PC-3 (cell line): ENCODE measurements around the gene TECTA. TPM values are rescaled to one million over a fixed set of nuclear protein-coding genes. Genes with fewer than 3 reads are reported as not detected.
A peak's percentile ranks its signal among the peaks of the same experiment; 100 is the strongest.

ENCODE experiments used
- ATAC-seq: fragments of 200-7000 bp; cut with Tn5 transposase; 2 replicates; pipeline ENCODE4 v1.9.1; 2020; ENCODE audit warnings: mild to moderate bottlenecking, moderate library complexity
- BruUV-seq: library from RNA; stranded (reverse); fragments of 400-500 nt; replicated peaks from 2 replicates; lab custom pipeline; 2021; lab: Mats Ljungman, UMichigan
- CTCF ChIA-PET: fragments of 300-600 bp; sonication (Branson Sonifier 250); formaldehyde crosslinking; loops from one replicate; lab custom pipeline; 2022; ENCODE audit warnings: antibody characterized with exemption; lab: Charles Lee
- POLR2A ChIA-PET: fragments of 300-600 bp; sonication (Branson Sonifier 250); formaldehyde crosslinking; loops from one replicate; lab custom pipeline; 2022; ENCODE audit warnings: antibody characterized with exemption; ENCODE audit not compliant: unreplicated experiment; lab: Charles Lee
- DNase-seq: peaks from one replicate; pipeline ENCODE4 v3.0.0-alpha.2; 2015
- H2AFZ ChIP-seq: fragments of 300-600 bp; sonication (generic); 2 replicates; pipeline ENCODE4 v1.6.0; 2016; ENCODE audit warnings: antibody characterized with exemption, low read length
- H3F3A ChIP-seq: fragments of 300-600 bp; sonication (generic); one replicate; pipeline ENCODE4 v1.6.0; 2017; ENCODE audit warnings: antibody characterized with exemption, low read length, control low read depth, mild to moderate bottlenecking; ENCODE audit not compliant: unreplicated experiment
- H3K27ac ChIP-seq: fragments of 300-600 bp; sonication (generic); 2 replicates; pipeline ENCODE4 v1.5.1; 2016; ENCODE audit warnings: mild to moderate bottlenecking, low read length
- H3K27me3 ChIP-seq: fragments of 300-600 bp; sonication (generic); 2 replicates; pipeline ENCODE4 v1.6.1; 2016; ENCODE audit warnings: low read length, mixed read lengths
- H3K36me3 ChIP-seq: fragments of 300-600 bp; sonication (generic); 2 replicates; pipeline ENCODE4 v1.6.1; 2016; ENCODE audit warnings: low read depth, mixed run types, low read length, mixed read lengths
- H3K4me1 ChIP-seq: fragments of 300-600 bp; sonication (generic); 2 replicates; pipeline ENCODE4 v1.5.1; 2016; ENCODE audit warnings: low read length; ENCODE audit not compliant: insufficient read depth
- H3K4me2 ChIP-seq: fragments of 300-600 bp; sonication (generic); 2 replicates; pipeline ENCODE4 v1.6.0; 2016; ENCODE audit warnings: low read length
- H3K4me3 ChIP-seq: fragments of 300-600 bp; sonication (generic); 2 replicates; pipeline ENCODE4 v1.5.1; 2016; ENCODE audit warnings: mild to moderate bottlenecking, low read length, mixed read lengths
- H3K79me2 ChIP-seq: fragments of 300-600 bp; sonication (generic); 2 replicates; pipeline ENCODE4 v1.6.1; 2017; ENCODE audit warnings: low read length, mixed read lengths
- H3K9ac ChIP-seq: fragments of 300-600 bp; sonication (generic); 2 replicates; pipeline ENCODE4 v1.6.0; 2016; ENCODE audit warnings: mild to moderate bottlenecking, low read length
- H3K9me2 ChIP-seq: fragments of 300-600 bp; sonication (generic); replicated peaks from 2 replicates; pipeline ENCODE4 v1.6.1; 2016; ENCODE audit warnings: mixed run types, low read length, mixed read lengths
- H3K9me3 ChIP-seq: fragments of 300-600 bp; sonication (generic); 2 replicates; pipeline ENCODE4 v1.6.1; 2016; ENCODE audit warnings: low read length, mixed read lengths
- H4K20me1 ChIP-seq: fragments of 300-600 bp; sonication (generic); 2 replicates; pipeline ENCODE4 v1.6.1; 2016; ENCODE audit warnings: low read length, mixed read lengths
- EZH2 ChIP-seq: fragments of 300-600 bp; sonication (generic); IDR thresholded peaks from one replicate; pipeline ENCODE4 v1.6.1; 2017; ENCODE audit warnings: antibody characterized with exemption, mild to moderate bottlenecking, low read length; ENCODE audit not compliant: unreplicated experiment
- EZH2phosphoT487 ChIP-seq: fragments of 300-600 bp; sonication (generic); IDR thresholded peaks from 2 replicates; pipeline ENCODE4 v1.6.1; 2018; ENCODE audit warnings: mild to moderate bottlenecking, antibody characterized with exemption, low read length, borderline replicate concordance
- intact Hi-C: fragments of 100-400 bp; cut with micrococcal nuclease; formaldehyde crosslinking; loops from 2 replicates; pipeline ENCODE4 v1.9.0; 2023
- total RNA-seq: library from RNA; depleted of rRNA; stranded (reverse); fragments of >200 nt; gene quantifications from 2 replicates; pipeline ENCODE4 v1.2.3, GENCODE V29; 2014
- TF ChIP-seq, protein P1 (sequence below): fragments of 300-600 bp; sonication (generic); conservative IDR thresholded peaks from 2 replicates; pipeline ENCODE4 v1.5.1; 2017; ENCODE audit warnings: antibody characterized with exemption, low read depth, mild to moderate bottlenecking, low read length

Gene TECTA
- total RNA-seq, 1 experiment from 2014 or later: 0.11 TPM

DNA sequence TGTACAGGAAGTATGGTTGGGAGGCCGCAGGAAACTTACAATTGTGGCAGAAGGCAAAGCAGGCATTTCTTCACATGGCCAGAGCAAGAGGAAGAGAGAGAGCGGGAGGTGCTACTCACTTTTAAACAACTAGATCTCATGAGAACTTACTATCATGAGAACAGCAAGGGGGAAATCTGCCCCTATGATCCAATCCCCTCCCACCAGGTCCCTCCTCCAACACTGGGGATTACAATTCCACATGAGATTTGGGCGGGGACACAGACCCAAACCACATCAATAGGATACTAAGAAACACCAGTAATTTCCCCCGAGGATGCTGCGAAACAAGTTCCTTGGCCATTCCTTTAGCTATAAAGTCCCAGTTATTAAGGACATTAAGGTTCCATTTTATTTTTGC is 97.4 kb downstream of the TECTA start:
- ATAC-seq (no peak), DNase-seq (no peak)
- H3K79me2 ChIP-seq: no peaks in the 10 kb centered on the region
- H3K9me2 ChIP-seq: no peaks in the 10 kb centered on the region
- CTCF ChIA-PET: no interaction called here
- H2AFZ ChIP-seq: no peak overlapping the region
- no peaks in the 10 kb centered on the region for H3K36me3 ChIP-seq
- no peak overlapping the region for H3K9ac ChIP-seq
- no TSS peak for BruUV-seq
- peaks cover 17% of the 10 kb centered on the region for H3K27me3 ChIP-seq
- H3K4me1 ChIP-seq: peaks cover 6% of the 10 kb centered on the region; the same call in 1 of the 2 replicates
- TF ChIP-seq EZH2phosphoT487 (no peak), EZH2 (no peak)
- TF ChIP-seq, protein P1, sequence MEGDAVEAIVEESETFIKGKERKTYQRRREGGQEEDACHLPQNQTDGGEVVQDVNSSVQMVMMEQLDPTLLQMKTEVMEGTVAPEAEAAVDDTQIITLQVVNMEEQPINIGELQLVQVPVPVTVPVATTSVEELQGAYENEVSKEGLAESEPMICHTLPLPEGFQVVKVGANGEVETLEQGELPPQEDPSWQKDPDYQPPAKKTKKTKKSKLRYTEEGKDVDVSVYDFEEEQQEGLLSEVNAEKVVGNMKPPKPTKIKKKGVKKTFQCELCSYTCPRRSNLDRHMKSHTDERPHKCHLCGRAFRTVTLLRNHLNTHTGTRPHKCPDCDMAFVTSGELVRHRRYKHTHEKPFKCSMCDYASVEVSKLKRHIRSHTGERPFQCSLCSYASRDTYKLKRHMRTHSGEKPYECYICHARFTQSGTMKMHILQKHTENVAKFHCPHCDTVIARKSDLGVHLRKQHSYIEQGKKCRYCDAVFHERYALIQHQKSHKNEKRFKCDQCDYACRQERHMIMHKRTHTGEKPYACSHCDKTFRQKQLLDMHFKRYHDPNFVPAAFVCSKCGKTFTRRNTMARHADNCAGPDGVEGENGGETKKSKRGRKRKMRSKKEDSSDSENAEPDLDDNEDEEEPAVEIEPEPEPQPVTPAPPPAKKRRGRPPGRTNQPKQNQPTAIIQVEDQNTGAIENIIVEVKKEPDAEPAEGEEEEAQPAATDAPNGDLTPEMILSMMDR: no peak
- H4K20me1 ChIP-seq: no peaks in the 10 kb centered on the region
- H3K27ac ChIP-seq: no peak overlapping the region
- intact Hi-C loops: loop anchor here (5.0 to 10.0 kb wide), 2 partner anchors 164 to 394 kb away; no protein-coding TSS in a partner anchor
- POLR2A ChIA-PET: interaction anchor here (0.6 kb wide), 1 partner anchor 235 kb away, joined by 6 read pairs; no protein-coding TSS in a partner anchor
- no peak overlapping the region for H3K4me3 ChIP-seq
- H3F3A ChIP-seq: no peaks in the 10 kb centered on the region
- H3K9me3 ChIP-seq: no peaks in the 10 kb centered on the region
- H3K4me2 ChIP-seq: no peak overlapping the region

DNA sequence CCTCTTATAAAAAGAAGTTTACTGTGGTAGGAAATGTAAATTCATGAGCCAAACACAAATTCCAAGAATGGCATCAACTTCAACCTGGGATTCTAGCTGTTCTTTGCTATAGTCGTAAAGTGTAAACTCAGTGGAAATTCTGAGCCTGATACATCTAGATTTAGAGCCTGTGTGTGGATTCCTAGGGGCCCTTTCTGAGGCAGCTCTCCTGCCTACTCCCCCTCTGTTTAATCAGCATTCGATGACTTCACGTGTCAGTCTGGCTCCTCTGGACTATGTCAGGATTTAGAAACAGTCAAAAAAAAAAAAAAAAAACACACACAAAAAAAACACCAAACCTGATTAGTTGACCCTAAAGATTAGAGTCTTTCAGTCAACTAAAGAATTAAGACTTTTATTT is 98.5 kb downstream of the TECTA start:
- no peak overlapping the region for H3K27ac ChIP-seq
- intact Hi-C loops: loop anchor here (5.0 to 10.0 kb wide), 2 partner anchors 165 to 393 kb away; no protein-coding TSS in a partner anchor
- H4K20me1 ChIP-seq: no peaks in the 10 kb centered on the region
- no peak for TF ChIP-seq EZH2phosphoT487
- TF ChIP-seq, protein P1: no peak
- no peak for TF ChIP-seq EZH2
- no peaks in the 10 kb centered on the region for H3K36me3 ChIP-seq
- BruUV-seq: no TSS peak
- no peaks in the 10 kb centered on the region for H3K79me2 ChIP-seq
- no peaks in the 10 kb centered on the region for H3K9me2 ChIP-seq
- H3K9ac ChIP-seq: no peak overlapping the region
- H3K9me3 ChIP-seq: no peaks in the 10 kb centered on the region
- no peak overlapping the region for H3K4me3 ChIP-seq
- POLR2A ChIA-PET: no interaction called here
- no peak overlapping the region for H3K4me2 ChIP-seq
- CTCF ChIA-PET: no interaction called here
- no peak overlapping the region for H2AFZ ChIP-seq
- peaks cover 6% of the 10 kb centered on the region; the same call in 1 of the 2 replicates for H3K4me1 ChIP-seq
- no peaks in the 10 kb centered on the region for H3F3A ChIP-seq
- ATAC-seq: no peak
- DNase-seq: no peak
- H3K27me3 ChIP-seq: peaks cover 14% of the 10 kb centered on the region

DNA sequence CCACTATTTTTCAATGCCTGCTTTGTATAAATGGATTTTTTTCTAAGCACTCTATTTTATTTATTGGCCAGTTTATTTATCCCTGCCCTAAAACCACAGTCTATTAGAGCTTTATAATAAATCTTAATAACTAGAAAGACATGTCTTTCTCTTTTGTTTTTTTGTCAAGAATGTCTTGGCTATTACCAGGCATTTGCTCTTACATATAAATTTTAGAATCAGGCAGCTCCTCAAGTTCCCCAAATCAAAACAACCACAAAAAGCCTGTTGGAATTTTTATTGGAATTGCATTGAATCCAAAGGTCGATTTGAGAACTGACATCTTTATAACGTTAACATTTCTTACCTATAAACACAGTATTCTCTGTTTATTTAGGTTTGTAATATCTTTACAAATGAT is 105.8 kb downstream of the TECTA start:
- Histone ChIP-seq H3K27me3 (peaks cover 17% of the 10 kb centered on the region; the same call in 1 of the 2 replicates), H2AFZ (no peak overlapping the region), H3K9me2 (no peaks in the 10 kb centered on the region), H3K9ac (no peak overlapping the region), H4K20me1 (no peaks in the 10 kb centered on the region), H3K27ac (no peak overlapping the region), H3K79me2 (no peaks in the 10 kb centered on the region), H3K4me3 (no peak overlapping the region), H3K36me3 (no peaks in the 10 kb centered on the region), H3K9me3 (no peaks in the 10 kb centered on the region), H3K4me1 (peaks cover 16% of the 10 kb centered on the region), H3K4me2 (no peak overlapping the region), H3F3A (no peaks in the 10 kb centered on the region)
- intact Hi-C loops: no loop called here
- POLR2A ChIA-PET: no interaction called here
- ATAC-seq (peak; percentile 37), DNase-seq (peak; percentile 75)
- no TSS peak for BruUV-seq
- TF ChIP-seq, protein P1: no peak
- TF ChIP-seq EZH2 (no peak), EZH2phosphoT487 (no peak)
- CTCF ChIA-PET: no interaction called here
